Heart left ventricle (tissue), 16 donors: Measurements from ENCODE around the gene CATSPER2. TPM values are rescaled to one million over a fixed set of nuclear protein-coding genes. Genes with fewer than 3 reads are reported as not detected.
"Not testable (repeated sequence)": the region's sequence is repeated elsewhere in the genome, so short reads cannot be mapped to it uniquely, and the experiment has no call there.

Experiments
- ATAC-seq, 4 donors: fragments of 200-7000 bp; cut with Tn5 transposase; one replicate each; pipeline ENCODE4 v1.9.1; 2020 to 2022; ENCODE audit warnings: moderate library complexity in 4 of 4, mild to moderate bottlenecking in 3 of 4, moderate number of reproducible peaks in 1 of 4
- DNase-seq, 5 donors: peaks; one replicate each; pipeline ENCODE4 v3.0.0-alpha.2; 2020
- H3K27ac ChIP-seq, 12 donors: fragments of 200-600 bp; sonication (generic) in 4 of 12; one replicate each; pipeline versions ENCODE4 v1.5.0 to v1.8.0; 2016 to 2022; ENCODE audit warnings: mild to moderate bottlenecking in 2 of 12
- H3K27me3 ChIP-seq, 9 donors: fragments of 200-600 bp; sonication (generic) in 2 of 9; one replicate each; pipeline versions ENCODE4 v1.5.1 to v1.8.0; 2016 to 2022; ENCODE audit warnings: mild to moderate bottlenecking in 3 of 9
- H3K36me3 ChIP-seq, 9 donors: fragments of 200-600 bp; sonication (generic) in 2 of 9; one replicate each; pipeline versions ENCODE4 v1.5.0 to v1.8.0; 2018 to 2022; ENCODE audit warnings: mild to moderate bottlenecking in 2 of 9
- H3K4me1 ChIP-seq, 12 donors: fragments of 200-600 bp; sonication (generic) in 4 of 12; one replicate each; pipeline versions ENCODE4 v1.5.0 to v1.8.0; 2016 to 2022; ENCODE audit warnings: mild to moderate bottlenecking in 3 of 12
- H3K4me3 ChIP-seq, 12 donors: fragments of 200-600 bp; sonication (generic) in 4 of 12; one replicate each; pipeline versions ENCODE4 v1.5.0 to v1.8.0; 2017 to 2022; ENCODE audit warnings: mild to moderate bottlenecking in 9 of 12, moderate library complexity in 4 of 12
- H3K9me3 ChIP-seq, 12 donors: fragments of 200-600 bp; sonication (generic) in 4 of 12; one replicate each; pipeline versions ENCODE4 v1.5.0 to v1.8.0; 2016 to 2022; ENCODE audit warnings: mild to moderate bottlenecking in 1 of 12
- CTCF ChIP-seq, 12 donors: fragments of 200-600 bp; sonication (generic) in 4 of 12; IDR thresholded peaks; one replicate each; pipeline versions ENCODE4 v1.5.0 to v1.8.0; 2018 to 2022; ENCODE audit warnings: antibody characterized with exemption in 12 of 12, mild to moderate bottlenecking in 5 of 12
- POLR2A ChIP-seq, 2 donors: fragments of 450-650 bp; IDR thresholded peaks; one replicate each; pipeline ENCODE4 v1.6.1; 2017; ENCODE audit warnings: antibody characterized with exemption in 2 of 2, mild to moderate bottlenecking in 2 of 2, moderate library complexity in 2 of 2
- WGBS, 4 donors: extraction: QIAGEN DNeasy Blood & Tissue Kit in 2 of 4; methylation state at CpG; one replicate each; pipeline versions ENCODE4 v1.1.5 to v1.1.7; 2013 to 2018; 5-methylcytosine and 5-hydroxymethylcytosine counted together
- intact Hi-C, 10 donors: fragments of 100-400 bp; cut with DNase I; formaldehyde crosslinking; loops; one replicate each; pipeline versions ENCODE4 v1.11.1 to v1.14.2; 2022
- long read RNA-seq, 3 donors: library from polyadenylated mRNA; unstranded; transcript quantifications; one replicate each; pipeline ENCODE4 v2.0.0, GENCODE V29; 2020 to 2021
- polyA plus RNA-seq, 2 donors: library from polyadenylated mRNA; stranded (reverse); fragments of 200-250 nt; gene quantifications; one replicate each; pipeline ENCODE4 v1.2.3, GENCODE V29; 2013
- total RNA-seq, 9 donors: library from RNA; depleted of rRNA in 2 of 9; stranded (reverse); fragments of >200 nt in 2 of 9; fragmentation: NEBNext Ultra II Directional in 3 of 9; extraction: Animal tissue kit (Norgen Biotek cat#: 25700) in 3 of 9; gene quantifications; one replicate each; pipeline versions ENCODE4 v1.1.0 to v1.2.4, GENCODE V29; 2016 to 2023
- donor health status: ischemic (EF 13 %, LVEDD 7.1; RV severe dilation, severe dysfunction).
- donor health status: healthy with polysubstance abuse.
- donor health status: DM: no; HTN: yes; CAD: no.
- donor health status: DM: no; HTN: no; CAD: no.
- donor health status: ischemic (EF 25% LVEDD 6.9; RV normal size, moderate dysfunction).
- donor health status: ischemic (EF 25% LVEDD 5.7; RV mildly dilated, moderate dysfunction).
- donor health status: healthy.
- donor health status: DM: yes; HTN: yes; CAD: no.
- donor health status: ischemic (EF 35%, LVEDD 5.7; RV mildly dilated, moderate dysfunction).
- donor health status: nonischemic (EF 11% LVEDD 7.7; RV severe dilation, severe dysfunction).
- donor health status: DM: yes; HTN: yes; CAD: no.
- donor health status: PGD.
- donor health status: ischemic (EF 29% LVEDD 5.4; RV normal size, mild dysfunction).
- donor health status: nonischemic (EF 23%, LVEDD 6.1; RV moderate dilation, normal function).

CATSPER2 gene
- total RNA-seq (1 to 10 TPM in 4 of 9 donors, under 1 TPM in 5; 0.16 to 3.9 (median 0.98) TPM), polyA plus RNA-seq (1 to 10 TPM in 1 of 2 donors, under 1 TPM in 1; 0.53 to 2.9 TPM)
- long read RNA-seq, donor 1, partial matches to known transcripts: 0 of 1 reads
- long read RNA-seq, donor 1, other reads (novel, unspliced or antisense): 1 of 1 reads
- long read RNA-seq, donor 2: 0 reads
- long read RNA-seq, donor 3, partial matches to known transcripts: 0 of 1 reads
- long read RNA-seq, donor 3, other reads (novel, unspliced or antisense): 1 of 1 reads

DNA sequence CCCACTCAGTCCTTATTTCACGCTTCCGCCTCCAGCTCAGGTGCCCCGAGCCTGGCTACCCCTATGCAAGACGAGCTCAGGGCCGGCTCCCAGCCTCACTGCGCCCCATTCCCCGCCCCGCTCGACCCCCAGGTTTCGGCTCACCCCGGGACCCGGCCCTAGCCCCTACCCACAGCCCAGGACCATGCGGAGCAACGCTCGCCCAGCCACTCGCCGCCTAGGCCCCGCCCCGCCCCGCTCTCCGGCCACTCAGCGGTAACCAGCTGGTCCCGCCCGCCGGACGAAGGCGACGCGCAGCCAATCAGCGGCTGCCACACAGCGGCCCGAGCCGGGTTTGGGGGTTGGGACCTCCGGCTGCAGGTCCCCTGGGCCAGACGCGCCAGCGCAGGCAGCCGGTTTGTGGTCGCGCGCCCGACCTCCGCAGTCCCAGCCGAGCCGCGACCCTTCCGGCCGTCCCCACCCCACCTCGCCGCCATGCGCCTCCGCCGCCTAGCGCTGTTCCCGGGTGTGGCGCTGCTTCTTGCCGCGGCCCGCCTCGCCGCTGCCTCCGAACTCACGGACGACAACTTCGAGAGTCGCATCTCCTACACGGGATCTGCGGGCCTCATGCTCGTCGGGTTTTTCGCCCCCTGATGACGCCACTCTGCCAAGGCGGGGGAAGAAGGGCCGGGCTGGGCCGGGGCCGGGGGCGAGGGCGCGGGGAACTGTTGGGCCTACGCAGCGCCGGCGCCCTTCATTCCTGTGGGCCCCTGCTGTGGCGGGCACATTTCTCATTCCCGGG is at the start of gene CATSPER2:
TSS of gene CATSPER2 (minus strand) at position 196 of the 781 bp plus-strand sequence. CDS start 783 bp downstream, outside the sequence.
- no peaks in the 10 kb centered on the region for H3K4me1 ChIP-seq
- no peak within 1 kb of the TSS for H3K4me3 ChIP-seq
- H3K9me3 ChIP-seq: no peaks in the 10 kb centered on the region
- DNase-seq (no peak), ATAC-seq (peak in 2 of 4 donors; percentile 41 to 54)
- H3K27ac ChIP-seq: no peak within 1 kb of the TSS
- H3K27me3 ChIP-seq: no peaks in the 10 kb centered on the region
- TF ChIP-seq POLR2A (IDR thresholded peaks at IDR 0.05) (no peak), CTCF (IDR thresholded peaks at IDR 0.05) (no peak)
- intact Hi-C loops: no loop called here
- H3K36me3 ChIP-seq: peaks cover 0 to 20% (median 0%) of the 10 kb centered on the region in 9 donors
- 74 to 90% (median 82%) methylated on average over 54 to 85 of the region's 85 CpGs for WGBS, 4 donors

DNA sequence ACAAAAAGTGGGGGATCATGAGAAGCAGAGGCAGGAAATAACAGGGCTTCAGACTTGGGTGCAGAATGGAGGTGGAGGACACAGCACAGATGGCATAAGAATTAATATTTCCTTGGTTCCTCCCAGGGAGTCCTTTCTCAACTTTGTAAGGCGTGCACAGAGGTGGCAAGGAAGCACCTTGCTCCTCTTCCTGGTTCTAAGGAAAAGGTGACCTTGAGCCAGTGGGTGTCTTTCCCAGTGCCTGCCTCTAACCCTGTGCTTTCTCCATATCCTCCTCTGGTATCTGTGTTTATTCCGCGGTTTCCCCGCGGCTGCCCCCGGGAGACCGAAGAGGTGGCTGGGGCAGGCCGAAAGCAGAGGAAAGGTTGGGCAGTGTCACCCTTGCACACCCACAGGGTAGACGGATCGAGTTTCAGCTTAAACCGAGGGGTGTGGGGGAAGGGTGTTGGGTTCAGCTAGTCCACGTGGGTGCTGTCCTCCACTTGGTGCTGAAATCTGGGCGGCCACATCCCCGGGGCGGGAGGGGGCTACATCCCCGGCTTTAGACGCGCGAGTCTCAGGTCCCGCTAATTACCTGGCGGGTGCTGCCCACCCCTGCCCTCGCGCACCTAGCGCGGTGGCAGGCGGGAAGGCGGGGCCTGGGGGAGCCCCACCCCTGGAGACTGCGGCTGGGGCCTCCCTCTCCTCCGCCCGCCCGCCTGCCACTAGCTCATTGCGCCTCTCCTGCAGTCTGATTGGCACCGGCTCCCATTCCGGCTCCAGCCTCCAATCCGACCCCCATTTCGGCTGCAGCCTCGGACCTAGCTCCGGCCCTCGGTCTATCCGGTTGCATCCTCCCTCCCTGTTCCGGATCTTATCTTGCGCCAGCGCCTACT is 44.7 kb upstream of the CATSPER2 start, which contains the start of gene CKMT1A:
TSS of gene CKMT1A (plus strand) at position 712 of the 875 bp plus-strand sequence. CDS start 192 bp downstream, outside the sequence.
- intact Hi-C loops, H3K4me3 ChIP-seq, H3K27ac ChIP-seq, DNase-seq, H3K36me3 ChIP-seq, H3K9me3 ChIP-seq, H3K4me1 ChIP-seq: not testable (repeated sequence)
- H3K27me3 ChIP-seq: peaks cover 0 to 11% (median 0%) of the 10 kb centered on the region in 9 donors
- peak in 3 of 4 donors; percentile 27 to 55 (median 51) for ATAC-seq
- no CpG with 5 or more reads among the region's 43 CpGs for WGBS, 4 donors

- H3K4me3 ChIP-seq, intact Hi-C loops, H3K4me1 ChIP-seq, H3K27ac ChIP-seq, H3K36me3 ChIP-seq, DNase-seq, ATAC-seq, H3K9me3 ChIP-seq: not testable (repeated sequence)
- peaks cover 0 to 11% (median 0%) of the 10 kb centered on the region in 9 donors for H3K27me3 ChIP-seq
- WGBS, 4 donors: 36 to 41% (median 40%) methylated on average over 2 to 3 of the region's 7 CpGs; no CpG with 5 or more reads in 1 of the 4 donors
Observed at GRCh38 chr15:43692679-43693078, 44.0 kb upstream of the CATSPER2 start.

GRCh38 chr15:43689604-43690301 is 41.1 kb upstream of the CATSPER2 start:
- ATAC-seq: peak; percentile 99 to 100 (median 100)
- no CpG with 5 or more reads among the region's 54 CpGs for whole genome bisulfite sequencing, 4 donors
- H3K36me3 ChIP-seq, DNase-seq, intact Hi-C loops, H3K27me3 ChIP-seq, H3K9me3 ChIP-seq, H3K4me1 ChIP-seq, H3K4me3 ChIP-seq, H3K27ac ChIP-seq: not testable (repeated sequence)

DNA sequence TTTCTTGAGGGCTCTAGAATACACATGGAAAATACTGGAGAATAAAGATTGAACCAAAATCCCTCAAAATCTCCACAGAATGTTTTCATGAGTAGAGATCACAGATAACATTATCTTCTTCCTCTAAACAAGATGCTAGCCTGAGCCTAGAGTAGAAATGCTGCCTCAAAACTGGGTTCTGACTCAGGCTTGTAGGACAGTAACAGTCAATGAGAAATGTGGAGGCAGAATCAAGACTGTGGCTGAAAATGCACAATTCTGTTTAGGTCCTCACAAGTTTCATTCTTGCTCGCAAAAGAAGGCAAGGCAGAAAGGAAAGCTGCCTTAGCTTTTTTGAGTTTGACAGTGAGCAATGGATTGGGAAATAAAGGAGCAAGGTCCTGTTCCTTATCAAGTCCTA is 25.5 kb upstream of the CATSPER2 start:
- intact Hi-C loops, H3K4me3 ChIP-seq, H3K27ac ChIP-seq, H3K27me3 ChIP-seq, H3K36me3 ChIP-seq, ATAC-seq, H3K9me3 ChIP-seq, DNase-seq, H3K4me1 ChIP-seq: not testable (repeated sequence)
- no CpG with 5 or more reads among the region's 1 CpG for WGBS, 4 donors

DNA sequence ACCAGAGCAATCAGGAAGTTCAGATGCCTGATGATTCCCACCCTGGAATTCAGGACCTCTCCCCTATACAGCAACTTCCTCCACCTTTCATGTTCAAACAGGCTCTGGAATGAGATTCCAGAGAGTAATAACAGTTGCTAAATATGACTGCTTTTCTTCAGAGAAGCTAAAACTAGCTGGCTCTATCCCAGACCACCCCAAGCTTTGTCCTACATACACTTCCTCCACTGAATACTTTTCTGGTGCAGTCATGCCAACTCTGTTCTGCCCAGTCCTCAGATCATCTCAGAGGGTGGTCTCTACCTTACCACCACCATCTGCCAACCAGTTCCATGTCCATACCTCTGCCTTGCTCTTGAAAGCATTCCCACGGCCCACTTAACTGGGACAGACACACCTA is 17.5 kb upstream of the CATSPER2 start:
- DNase-seq, H3K36me3 ChIP-seq, H3K4me1 ChIP-seq, intact Hi-C loops, H3K27ac ChIP-seq, ATAC-seq, H3K27me3 ChIP-seq, H3K4me3 ChIP-seq, H3K9me3 ChIP-seq: not testable (repeated sequence)
- 86% methylated on average over 1 of the region's 1 CpG; no CpG with 5 or more reads in 3 of the 4 donors for WGBS, 4 donors

- H3K27me3 ChIP-seq, H3K4me1 ChIP-seq, H3K4me3 ChIP-seq, ATAC-seq, H3K9me3 ChIP-seq, H3K27ac ChIP-seq, intact Hi-C loops, H3K36me3 ChIP-seq, DNase-seq: not testable (repeated sequence)
- no CpG with 5 or more reads among the region's 8 CpGs for WGBS, 4 donors
Observed at GRCh38 chr15:43663333-43663732, 14.7 kb upstream of the CATSPER2 start.

DNA sequence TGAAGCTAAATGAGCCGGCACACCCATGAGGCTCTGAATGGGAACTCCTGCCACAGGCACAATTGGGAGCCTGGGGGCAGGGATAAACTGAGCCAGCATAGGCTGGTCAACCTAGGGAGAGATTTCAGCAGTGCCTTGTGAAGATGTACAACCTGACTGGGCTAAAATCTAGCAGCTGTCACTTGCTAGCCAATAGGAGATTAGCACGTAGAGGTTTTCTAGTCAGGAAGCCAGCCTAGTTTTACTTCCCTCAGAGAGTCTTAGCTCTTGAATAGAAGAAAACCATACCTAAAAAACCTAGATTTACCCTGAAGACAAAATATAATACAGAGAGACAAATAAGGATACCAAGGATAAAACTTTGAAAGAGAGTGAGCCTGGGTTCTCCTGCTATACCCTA is 13.6 kb upstream of the CATSPER2 start:
- H3K9me3 ChIP-seq, H3K4me3 ChIP-seq, H3K4me1 ChIP-seq, ATAC-seq, H3K27ac ChIP-seq, H3K27me3 ChIP-seq, DNase-seq, intact Hi-C loops, H3K36me3 ChIP-seq: not testable (repeated sequence)
- 96 to 97% methylated on average over 1 of the region's 2 CpGs; no CpG with 5 or more reads in 2 of the 4 donors for WGBS, 4 donors

DNA sequence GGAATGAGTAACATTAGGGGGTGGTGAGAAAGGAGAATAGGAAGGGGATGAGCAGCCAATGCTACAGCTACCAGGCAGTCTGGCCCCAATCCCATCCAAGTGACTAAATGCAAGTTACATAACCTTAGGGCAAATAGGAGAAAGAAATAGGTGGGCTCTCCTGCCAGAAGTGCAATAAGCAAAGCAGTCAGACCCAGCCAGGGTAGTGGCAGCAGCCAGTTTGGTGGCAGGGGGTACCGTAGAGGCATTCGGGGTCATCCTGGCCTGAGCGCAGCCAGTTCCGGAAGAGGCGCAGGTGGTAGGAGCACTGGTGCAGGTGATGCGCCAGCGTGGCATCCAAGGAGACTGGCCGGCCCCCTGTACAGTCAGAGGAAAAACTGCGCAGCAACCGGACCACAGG is 11.1 kb upstream of the CATSPER2 start:
- intact Hi-C loops, H3K9me3 ChIP-seq, H3K27me3 ChIP-seq, H3K4me3 ChIP-seq, H3K4me1 ChIP-seq, H3K36me3 ChIP-seq, DNase-seq, H3K27ac ChIP-seq, ATAC-seq: not testable (repeated sequence)
- 96 to 100% (median 98%) methylated on average over 2 to 5 of the region's 10 CpGs; no CpG with 5 or more reads in 1 of the 4 donors for WGBS, 4 donors
